Loucy (cell line): ENCODE results near the gene TBX21.

Experiments
- CTCF ChIP-seq: fragments of 200-600 bp; sonication (generic); conservative IDR thresholded peaks from 2 replicates; pipeline ENCODE4 v1.5.1; 2014; ENCODE audit warnings: mild to moderate bottlenecking, antibody characterized with exemption, low read length
- EZH2phosphoT487 ChIP-seq: fragments of 200-600 bp; IDR thresholded peaks from 2 replicates; pipeline ENCODE4 v1.6.1; 2018; ENCODE audit warnings: antibody characterized with exemption, mild to moderate bottlenecking, moderate library complexity, borderline replicate concordance

GRCh38 chr17:47728214-47728877 lies 4.7 kb upstream of the TBX21 start:
- no peak for TF ChIP-seq CTCF
- no peak for TF ChIP-seq EZH2phosphoT487
